OCI-LY7 (cell line): ENCODE data around the gene COPS8. TPM values are rescaled to one million over a fixed set of nuclear protein-coding genes. Genes with fewer than 3 reads are reported as not detected.

Experiments used
- BruUV-seq: library from RNA; stranded (reverse); fragments of 400-500 nt; replicated peaks from 2 replicates; lab custom pipeline; 2021; lab: Mats Ljungman, UMichigan
- CTCF ChIA-PET: fragments of 300-600 bp; sonication (Branson Sonifier 250); formaldehyde crosslinking; loops from one replicate; lab custom pipeline; 2022; ENCODE audit warnings: antibody characterized with exemption; ENCODE audit not compliant: unreplicated experiment; lab: Charles Lee
- POLR2A ChIA-PET: fragments of 300-600 bp; sonication (Branson Sonifier 250); formaldehyde crosslinking; loops from one replicate; lab custom pipeline; 2022; ENCODE audit warnings: antibody characterized with exemption; lab: Charles Lee
- DNase-seq: peaks from one replicate; pipeline ENCODE4 v3.0.0-alpha.2; 2015; ENCODE audit warnings: low spot score
- H2AFZ ChIP-seq: fragments of 200-600 bp; sonication (generic), shearing (Covaris generic); 2 replicates; pipeline ENCODE4 v1.6.1; 2014; ENCODE audit warnings: mild to moderate bottlenecking, antibody characterized with exemption, low read length, moderate library complexity
- H3K27ac ChIP-seq: fragments of 200-600 bp; sonication (generic); 2 replicates; pipeline ENCODE4 v1.5.1; 2014; ENCODE audit warnings: mixed run types, low read depth, mild to moderate bottlenecking, moderate library complexity, low read length, inconsistent platforms; ENCODE audit not compliant: poor library complexity, severe bottlenecking
- H3K36me3 ChIP-seq: fragments of 200-600 bp; sonication (generic); 2 replicates; pipeline ENCODE4 v1.6.1; 2014; ENCODE audit warnings: mild to moderate bottlenecking, antibody characterized with exemption, low read length, moderate library complexity, mixed read lengths; ENCODE audit not compliant: insufficient read depth
- H3K4me1 ChIP-seq: fragments of 200-600 bp; sonication (generic); 2 replicates; pipeline ENCODE4 v1.5.1; 2014; ENCODE audit warnings: mild to moderate bottlenecking, low read length; ENCODE audit not compliant: insufficient read depth, poor library complexity, severe bottlenecking
- H3K4me2 ChIP-seq: fragments of 200-600 bp; sonication (generic); 2 replicates; pipeline ENCODE4 v1.6.1; 2014; ENCODE audit warnings: mild to moderate bottlenecking, low read length
- H3K4me3 ChIP-seq: fragments of 200-600 bp; sonication (generic); 2 replicates; pipeline ENCODE4 v1.5.1; 2014; ENCODE audit warnings: mild to moderate bottlenecking, low read depth, low read length; ENCODE audit not compliant: poor library complexity, severe bottlenecking
- H3K79me2 ChIP-seq: fragments of 200-600 bp; sonication (generic); 2 replicates; pipeline ENCODE4 v1.6.1; 2016; ENCODE audit warnings: low read depth, mild to moderate bottlenecking, low read length, moderate library complexity, mixed read lengths; ENCODE audit not compliant: insufficient read depth
- H3K9me2 ChIP-seq: fragments of 200-600 bp; sonication (generic); 2 replicates; pipeline ENCODE4 v1.6.1; 2016; ENCODE audit warnings: mild to moderate bottlenecking, low read length, mixed read lengths; ENCODE audit not compliant: insufficient read depth
- H3K9me3 ChIP-seq: fragments of 200-600 bp; sonication (generic); 2 replicates; pipeline ENCODE4 v1.6.1; 2014; ENCODE audit warnings: mild to moderate bottlenecking, mixed run types, low read length, mixed read lengths
- H4K20me1 ChIP-seq: fragments of 200-600 bp; sonication (generic); 2 replicates; pipeline ENCODE4 v1.6.1; 2014; ENCODE audit warnings: mild to moderate bottlenecking, antibody characterized with exemption, low read length, moderate library complexity, mixed read lengths; ENCODE audit not compliant: insufficient read depth
- CTCF ChIP-seq: fragments of 200-600 bp; sonication (generic); conservative IDR thresholded peaks from 2 replicates; pipeline ENCODE4 v1.5.1; 2014; ENCODE audit warnings: mild to moderate bottlenecking, antibody characterized with exemption, low read length, moderate library complexity, mixed read lengths
- EZH2phosphoT487 ChIP-seq: fragments of 200-600 bp; sonication (generic); IDR thresholded peaks from 2 replicates; pipeline ENCODE4 v1.6.1; 2018; ENCODE audit warnings: low read depth, borderline replicate concordance, mild to moderate bottlenecking, mixed run types, antibody characterized with exemption, low read length, moderate library complexity, mixed read lengths
- intact Hi-C: fragments of 100-400 bp; cut with micrococcal nuclease; formaldehyde crosslinking; loops from one replicate; pipeline ENCODE4 v1.10.0; 2022; ENCODE audit not compliant: unreplicated experiment
- total RNA-seq, 2 experiments: library from RNA; depleted of rRNA in 1 of 2; stranded (reverse); fragments of >200 nt in 1 of 2; shearing (Covaris generic) in 1 of 2; gene quantifications; 2 replicates each; pipeline ENCODE4 v1.2.3, GENCODE V29; 2014 to 2022

COPS8 gene
- total RNA-seq, 2 experiments from 2014 or later, result 58.8 to 117 TPM

DNA sequence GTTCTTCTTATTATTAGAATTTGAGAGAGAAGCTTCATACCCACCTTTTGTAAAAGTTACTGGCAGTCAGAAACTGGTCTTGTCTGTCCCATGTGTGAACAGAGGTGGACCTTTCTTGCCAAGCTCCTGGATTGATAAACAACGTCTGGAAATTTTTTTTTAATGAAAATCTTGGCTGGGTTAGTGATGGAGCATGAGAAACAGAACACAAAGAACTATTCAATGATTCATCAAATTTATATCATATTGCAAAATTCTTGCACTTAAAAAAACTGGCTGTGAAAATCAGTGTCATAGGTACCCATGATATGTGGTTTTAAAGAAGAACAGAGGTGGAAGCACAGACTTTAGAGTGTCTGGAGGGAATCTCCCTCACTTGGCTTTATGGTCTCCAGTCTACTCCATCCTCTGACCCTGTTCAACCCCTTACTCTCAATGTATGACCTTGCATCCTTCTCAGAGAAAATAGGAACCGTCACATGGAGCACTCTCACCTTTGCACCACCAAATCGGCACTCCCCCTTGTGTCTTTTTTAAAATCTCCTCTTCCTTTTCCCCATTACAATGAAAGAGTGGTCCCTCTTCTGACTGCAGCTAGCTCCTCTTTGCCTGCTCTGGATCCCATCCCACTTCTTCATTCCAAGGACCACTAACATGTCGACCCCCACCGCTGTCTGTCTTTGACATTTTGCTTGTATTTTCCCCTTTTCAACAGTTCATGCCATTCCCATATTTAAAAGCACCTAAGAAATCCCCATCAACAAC is 58.2 kb downstream of the COPS8 start:
- Histone ChIP-seq H3K36me3 (no peaks in the 10 kb centered on the region), H3K9me2 (no peaks in the 10 kb centered on the region), H3K4me2 (no peak overlapping the region), H3K4me1 (no peaks in the 10 kb centered on the region), H3K9me3 (peaks cover 17% of the 10 kb centered on the region; the same call in 1 of the 2 replicates), H4K20me1 (no peaks in the 10 kb centered on the region), H3K4me3 (no peak overlapping the region), H2AFZ (no peak overlapping the region), H3K79me2 (no peaks in the 10 kb centered on the region), H3K27ac (no peak overlapping the region)
- CTCF ChIA-PET, result interaction anchor here (1.5 kb wide), 1 partner anchor 11 kb away, joined by 3 read pairs; no protein-coding TSS in a partner anchor
- intact Hi-C loops, result no loop called here
- POLR2A ChIA-PET, result no interaction called here
- TF ChIP-seq EZH2phosphoT487 (no peak), CTCF (no peak)
- no peak for DNase-seq
- no TSS peak for BruUV-seq

GRCh38 chr2:237144516-237144915 is 58.8 kb downstream of the COPS8 start:
- no peaks in the 10 kb centered on the region for H3K9me2 ChIP-seq
- H3K4me1 ChIP-seq, result no peaks in the 10 kb centered on the region
- intact Hi-C loops, result no loop called here
- H3K36me3 ChIP-seq, result no peaks in the 10 kb centered on the region
- CTCF ChIA-PET, result no interaction called here
- H3K27ac ChIP-seq, result no peak overlapping the region
- peaks cover 17% of the 10 kb centered on the region; the same call in 1 of the 2 replicates for H3K9me3 ChIP-seq
- no TSS peak for BruUV-seq
- TF ChIP-seq EZH2phosphoT487, result no peak
- no peak for TF ChIP-seq CTCF
- no peaks in the 10 kb centered on the region for H4K20me1 ChIP-seq
- H3K4me2 ChIP-seq, result no peak overlapping the region
- POLR2A ChIA-PET, result no interaction called here
- no peak overlapping the region for H3K4me3 ChIP-seq
- no peak for DNase-seq
- H3K79me2 ChIP-seq, result no peaks in the 10 kb centered on the region
- no peak overlapping the region for H2AFZ ChIP-seq

DNA sequence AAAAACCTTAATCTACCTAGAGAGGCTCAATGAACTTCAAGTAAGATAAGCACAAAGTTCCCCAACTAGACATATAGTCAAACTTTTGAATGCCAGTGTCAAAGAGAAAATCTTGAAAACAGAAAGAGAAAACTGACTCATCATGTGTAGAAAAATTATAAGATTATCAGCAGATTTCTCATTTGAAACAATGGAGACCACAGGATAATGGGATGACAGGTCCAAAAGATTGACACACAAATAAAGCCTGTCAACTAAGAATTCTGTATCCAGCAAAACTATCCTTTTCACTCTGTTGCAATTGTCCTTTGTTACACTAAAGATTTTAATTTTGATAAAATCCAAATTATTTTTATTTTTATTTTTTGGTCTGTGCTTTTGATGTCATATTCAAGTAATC is 61.6 kb downstream of the COPS8 start:
- Histone ChIP-seq H3K9me2 (no peaks in the 10 kb centered on the region), H3K4me2 (no peak overlapping the region), H3K4me3 (no peak overlapping the region), H3K27ac (no peak overlapping the region), H3K4me1 (no peaks in the 10 kb centered on the region), H3K9me3 (peaks cover 17% of the 10 kb centered on the region; the same call in 1 of the 2 replicates), H4K20me1 (no peaks in the 10 kb centered on the region), H3K79me2 (no peaks in the 10 kb centered on the region), H3K36me3 (no peaks in the 10 kb centered on the region), H2AFZ (no peak overlapping the region)
- ChIA-PET POLR2A (no interaction called here), CTCF (no interaction called here)
- no TSS peak for BruUV-seq
- no peak for DNase-seq
- TF ChIP-seq EZH2phosphoT487, result no peak
- TF ChIP-seq CTCF, result no peak
- intact Hi-C loops, result no loop called here
